HG03196 (cell line): ENCODE data around the gene KCNQ1.

Source experiments
- ATAC-seq: cut with Tn5 transposase; IDR thresholded peaks from one replicate; pipeline ENCODE4 v1.9.1; 2021; ENCODE audit not compliant: unreplicated experiment

KCNQ1 gene

DNA sequence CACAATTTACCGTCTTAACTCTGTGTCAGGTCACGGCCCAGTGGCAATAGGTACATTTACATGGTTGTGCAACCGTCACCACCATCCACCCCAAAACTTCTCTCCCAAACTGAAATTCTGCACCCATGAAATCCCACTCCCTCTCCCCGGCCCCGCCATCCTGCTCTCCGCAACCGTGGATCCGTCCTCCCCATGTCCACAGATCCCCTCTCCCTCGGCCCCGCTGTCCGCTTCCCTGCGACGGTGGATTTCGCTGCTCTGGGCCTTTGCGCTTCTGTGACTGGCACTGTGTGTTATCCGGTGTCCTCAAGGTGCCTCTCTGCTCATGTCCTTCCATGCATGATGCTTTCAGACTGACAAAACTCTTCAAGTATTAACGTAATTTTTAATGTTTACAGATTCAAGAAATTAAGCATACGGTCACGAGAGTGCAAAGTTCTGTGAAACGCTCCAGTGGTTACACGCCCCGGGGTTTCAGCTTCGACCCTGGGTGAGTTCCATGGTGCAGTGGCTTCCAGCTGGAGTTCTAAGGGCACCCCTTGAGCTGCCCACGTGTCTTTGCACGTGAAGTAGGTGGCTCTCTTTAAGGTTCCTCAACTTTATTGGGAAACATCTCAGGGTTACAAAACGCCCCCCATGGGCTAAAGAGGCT, 76.4 kb downstream of the KCNQ1 start:
- no peak for ATAC-seq

DNA sequence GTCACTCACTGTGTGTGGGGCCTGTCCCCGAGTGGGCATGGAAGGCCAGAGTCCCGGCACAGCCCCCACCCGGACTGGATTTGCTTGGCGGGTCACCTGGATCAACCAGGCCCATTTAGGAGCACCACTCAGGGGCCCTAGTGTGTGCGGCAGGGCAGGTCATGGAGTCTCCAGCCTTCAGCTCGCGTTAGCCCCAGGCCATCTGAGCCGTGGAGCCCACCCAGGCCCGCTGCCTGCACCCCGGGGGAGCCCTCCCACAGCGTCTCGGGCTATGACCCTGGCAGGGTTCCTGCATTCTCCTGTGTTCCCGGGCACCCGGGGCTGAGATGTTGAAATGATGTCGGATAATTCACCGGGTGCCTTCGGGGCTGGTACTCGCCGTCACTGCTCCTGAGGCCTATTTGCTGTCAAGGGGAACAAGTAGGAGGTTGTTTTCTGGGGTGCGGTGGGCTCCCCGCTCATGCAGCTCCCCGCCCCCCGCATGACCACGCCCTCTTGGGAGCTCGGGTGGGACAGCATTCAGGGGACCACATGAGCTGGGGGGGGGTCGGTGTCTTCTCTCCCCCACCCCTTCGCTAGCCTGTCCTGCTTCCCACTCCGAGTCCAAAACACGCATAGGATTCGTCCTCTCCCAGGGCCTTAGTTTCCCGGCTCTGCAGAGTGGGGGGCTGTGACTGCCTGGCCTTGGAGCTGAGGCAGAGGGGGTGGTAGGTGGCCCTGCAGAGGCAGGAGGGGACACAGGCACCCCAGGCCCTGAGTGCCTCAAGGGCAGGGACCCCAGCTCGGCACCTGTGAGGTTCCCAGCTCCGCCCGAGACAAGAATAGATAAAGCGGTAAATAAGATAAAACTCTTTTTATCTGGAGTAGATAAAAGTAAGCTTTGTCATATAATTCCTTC, 77.2 kb downstream of the KCNQ1 start:
- ATAC-seq: no peak

DNA sequence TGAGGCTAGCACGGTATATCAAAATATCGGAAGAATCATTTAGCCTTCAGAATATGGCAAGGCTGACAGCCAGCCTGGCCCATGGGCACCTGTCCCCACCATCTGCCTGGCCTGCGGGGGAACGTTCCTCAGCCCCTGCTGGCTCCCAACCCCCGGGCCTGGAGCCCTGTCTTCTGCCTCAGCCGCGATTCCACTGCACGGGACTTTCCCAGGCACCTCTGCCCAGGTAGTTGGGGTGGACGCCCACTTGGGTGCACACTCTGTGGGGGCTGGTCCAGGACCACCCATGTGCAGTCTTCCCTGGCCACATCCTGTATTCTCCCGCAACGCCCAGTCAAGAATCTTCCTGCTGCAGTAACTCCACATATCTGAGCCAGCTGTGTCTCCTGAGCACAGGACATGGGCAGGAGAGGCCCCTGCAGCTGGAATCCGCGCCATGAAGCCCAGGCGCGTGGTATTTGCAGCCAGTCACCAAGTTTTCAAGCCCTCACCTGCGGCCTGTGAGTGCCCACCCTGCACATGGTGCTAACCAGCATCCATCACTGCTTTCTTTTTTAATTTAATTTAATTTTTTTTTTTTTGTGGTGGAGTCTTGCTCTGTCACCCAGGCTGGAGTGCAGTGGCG, 77.9 kb downstream of the KCNQ1 start:
- ATAC-seq: no peak

DNA sequence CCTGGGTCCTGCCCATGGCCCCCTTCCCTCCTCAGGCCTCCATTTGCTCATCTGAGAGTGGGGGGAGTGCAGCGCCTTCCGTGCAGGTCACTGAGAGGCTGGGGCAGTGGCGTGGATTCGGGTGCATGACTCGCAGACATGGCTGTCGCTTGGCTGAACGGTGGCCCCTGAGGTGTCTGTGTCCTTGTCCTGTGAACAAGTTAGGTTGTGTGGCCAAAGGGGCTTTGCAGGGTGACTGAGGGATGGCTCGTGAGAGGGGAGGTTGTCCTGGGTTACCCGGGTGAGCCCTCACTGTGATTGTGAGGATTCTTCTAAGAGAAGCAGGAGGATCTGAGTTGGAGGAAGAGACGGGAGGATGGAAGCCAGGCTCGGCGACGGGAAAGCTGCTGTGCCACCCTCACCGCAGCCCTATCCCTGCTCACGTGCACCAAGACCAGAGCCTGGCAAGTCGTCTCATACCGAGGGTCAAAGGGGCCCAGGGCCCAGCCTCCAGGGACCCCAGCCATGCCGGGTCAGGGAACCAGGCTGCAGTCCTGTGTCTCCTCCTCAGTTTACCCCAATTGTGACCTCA, 79.1 kb downstream of the KCNQ1 start:
- ATAC-seq: no peak

DNA sequence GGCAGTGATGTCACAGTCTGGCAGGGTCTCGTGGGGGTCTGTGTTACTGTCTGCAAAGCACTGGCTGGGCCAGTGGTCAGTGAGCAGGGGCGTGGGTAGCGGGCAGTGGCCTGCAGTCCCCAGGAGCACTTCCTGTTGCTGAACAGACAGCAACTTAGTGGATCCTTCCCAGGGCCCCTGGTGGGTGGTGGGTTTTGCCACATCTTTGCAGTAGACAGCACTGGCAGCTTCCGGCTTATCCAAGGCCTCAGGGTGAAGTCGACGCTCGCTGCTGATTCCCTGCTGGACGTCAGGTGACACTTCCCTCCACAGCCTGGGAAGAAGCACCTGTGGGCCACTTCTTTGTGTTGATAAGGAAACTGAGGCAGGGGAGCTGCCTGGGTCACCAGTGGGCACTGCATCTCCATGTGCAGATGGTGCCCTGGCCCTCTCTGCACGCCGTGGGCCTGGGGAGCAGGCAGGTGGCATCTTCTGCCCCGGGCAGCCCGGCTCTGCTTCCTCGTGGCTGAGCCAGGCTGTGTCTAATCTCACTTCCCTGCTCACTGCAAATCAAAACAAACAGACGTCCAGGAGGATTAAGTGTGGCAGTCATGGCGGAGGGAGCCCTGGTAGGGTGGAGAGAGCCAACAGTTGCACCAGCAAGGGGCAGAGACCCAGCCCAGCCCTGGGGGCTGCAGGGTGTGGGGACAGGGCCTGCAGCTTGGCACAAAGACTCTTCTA, 79.8 kb downstream of the KCNQ1 start:
- ATAC-seq: no peak

DNA sequence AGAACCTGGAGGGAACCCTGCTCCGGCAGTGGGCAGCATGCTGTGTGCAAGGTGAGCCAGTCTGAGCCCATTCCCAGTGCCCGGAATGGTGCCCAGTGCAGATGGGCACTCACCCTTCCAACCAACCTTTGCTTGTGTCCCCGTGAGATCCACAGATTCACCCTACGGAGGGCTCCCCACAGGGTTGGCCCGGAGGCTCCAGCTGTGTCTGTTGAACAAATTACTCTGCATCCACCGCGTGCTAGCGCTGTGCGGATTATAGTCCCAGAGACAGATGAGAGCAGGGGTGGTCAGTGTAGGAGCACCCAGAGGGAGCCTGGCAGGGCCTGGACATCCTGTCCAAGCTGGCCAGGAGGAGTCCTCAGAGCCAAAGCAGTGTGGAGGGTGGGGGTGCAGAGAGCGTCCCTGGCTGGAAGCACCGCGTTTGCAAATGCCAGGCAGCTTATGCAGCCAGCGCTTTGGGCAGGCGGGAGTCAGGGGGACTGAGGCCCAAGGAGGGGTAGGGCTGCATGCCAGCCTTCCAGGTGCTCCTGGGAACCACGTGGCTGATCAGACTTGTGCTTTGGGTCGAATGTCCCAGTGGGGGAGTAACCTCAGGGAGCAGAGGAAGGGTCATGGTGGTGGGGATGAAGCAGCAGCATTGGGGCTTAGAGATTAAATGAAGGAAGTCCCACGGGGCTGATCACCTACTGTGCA, 80.5 kb downstream of the KCNQ1 start:
- no peak for ATAC-seq

DNA sequence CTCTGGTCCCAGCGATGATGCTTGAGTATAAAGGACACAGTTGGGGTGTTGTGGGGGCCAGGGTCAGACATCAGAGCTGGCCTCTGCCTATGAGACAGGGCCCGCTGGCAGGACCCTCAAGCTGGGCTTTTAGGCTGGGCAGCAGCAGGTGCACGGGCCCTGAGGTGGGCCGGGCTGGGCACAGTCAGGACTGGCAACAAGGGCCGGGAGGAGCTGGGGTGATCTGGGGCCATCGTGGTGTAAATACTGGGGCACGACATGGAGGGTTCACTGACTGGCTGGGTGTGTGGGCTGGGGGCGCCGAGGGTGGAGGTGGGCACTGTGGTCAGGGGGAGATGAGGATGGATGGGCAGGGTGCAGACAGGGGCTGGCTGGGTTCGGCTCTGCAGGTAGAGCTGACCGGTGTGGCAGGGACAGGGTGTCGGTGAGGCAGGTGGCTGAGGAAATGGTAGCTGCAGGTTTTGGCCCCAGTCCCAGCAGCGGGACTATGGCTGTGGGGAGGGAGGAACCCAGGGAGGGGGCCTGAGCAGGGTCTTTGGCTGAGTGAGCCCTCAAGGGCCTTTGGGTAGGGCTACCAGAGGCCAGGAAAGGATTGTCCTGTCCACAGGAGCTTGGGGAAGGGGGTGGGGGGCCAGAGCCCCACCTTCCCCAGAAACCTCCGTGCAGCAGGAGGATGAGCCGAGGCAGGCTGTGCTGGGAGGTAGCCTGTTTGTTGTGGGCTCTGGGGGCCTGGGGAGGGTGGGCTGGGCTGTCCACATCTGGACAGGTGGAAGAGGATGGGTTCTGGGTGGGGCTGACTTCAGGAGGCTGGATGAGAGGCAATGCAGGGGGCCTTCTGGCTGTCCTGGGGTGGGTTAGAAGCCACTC, 81.4 kb downstream of the KCNQ1 start:
- ATAC-seq: no peak

DNA sequence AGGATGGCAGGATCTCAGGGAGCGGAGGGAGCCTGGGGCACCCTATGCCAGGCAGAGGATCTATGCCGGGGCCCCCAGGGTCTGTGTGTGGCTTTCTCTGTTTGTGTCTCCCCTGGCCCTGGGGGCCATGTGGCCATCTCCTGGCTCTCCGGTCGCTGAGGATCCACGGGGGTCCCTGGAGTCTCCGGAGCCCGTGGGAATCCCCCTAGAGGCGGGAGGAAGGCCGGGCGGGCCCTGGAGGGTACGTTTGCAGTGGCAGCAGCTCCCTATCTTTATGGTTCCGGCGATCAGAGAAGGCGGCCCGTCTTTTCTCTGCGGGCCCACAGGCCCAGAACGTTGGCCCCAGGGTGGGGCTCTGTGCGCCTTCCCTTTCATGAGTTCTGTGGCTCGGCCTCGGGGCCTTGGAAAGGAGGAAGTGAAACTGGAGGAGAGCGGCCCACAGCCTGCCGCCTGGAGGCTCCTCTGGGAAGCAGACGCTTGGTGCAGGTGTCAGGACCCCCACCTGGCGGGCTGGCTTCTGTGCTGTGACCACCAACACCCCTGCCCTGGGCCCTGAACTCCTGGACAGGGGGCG, 82.1 kb downstream of the KCNQ1 start:
- ATAC-seq: no peak

DNA sequence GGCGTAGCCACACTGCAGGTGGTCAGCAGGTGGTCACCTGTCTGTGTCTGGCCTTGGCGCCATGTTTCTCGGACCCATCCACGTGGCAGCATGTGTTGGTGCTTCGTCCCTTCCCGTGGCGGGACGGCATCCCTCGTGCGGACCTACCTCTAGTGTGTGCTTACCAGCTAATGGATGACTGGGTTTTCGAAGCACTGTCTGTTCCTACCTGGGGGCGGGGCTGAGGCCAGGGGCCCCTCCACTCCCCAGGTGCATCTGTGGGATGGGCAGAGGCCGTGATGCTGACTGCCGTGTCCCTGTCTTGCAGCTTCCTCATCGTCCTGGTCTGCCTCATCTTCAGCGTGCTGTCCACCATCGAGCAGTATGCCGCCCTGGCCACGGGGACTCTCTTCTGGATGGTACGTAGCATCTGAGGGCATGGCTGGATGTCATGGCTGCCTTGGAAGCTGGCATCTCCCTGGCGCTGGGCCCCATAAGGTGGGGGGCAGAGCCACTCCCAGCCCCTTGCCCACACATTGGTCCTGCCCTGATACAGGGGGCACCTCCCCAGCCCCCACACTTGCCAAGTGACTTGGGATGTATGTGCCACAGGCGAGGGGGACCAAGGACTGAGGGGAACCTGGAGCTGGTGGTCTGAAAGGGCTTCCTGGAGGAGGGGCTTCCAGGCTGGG, 82.9 kb downstream of the KCNQ1 start:
- no peak for ATAC-seq

DNA sequence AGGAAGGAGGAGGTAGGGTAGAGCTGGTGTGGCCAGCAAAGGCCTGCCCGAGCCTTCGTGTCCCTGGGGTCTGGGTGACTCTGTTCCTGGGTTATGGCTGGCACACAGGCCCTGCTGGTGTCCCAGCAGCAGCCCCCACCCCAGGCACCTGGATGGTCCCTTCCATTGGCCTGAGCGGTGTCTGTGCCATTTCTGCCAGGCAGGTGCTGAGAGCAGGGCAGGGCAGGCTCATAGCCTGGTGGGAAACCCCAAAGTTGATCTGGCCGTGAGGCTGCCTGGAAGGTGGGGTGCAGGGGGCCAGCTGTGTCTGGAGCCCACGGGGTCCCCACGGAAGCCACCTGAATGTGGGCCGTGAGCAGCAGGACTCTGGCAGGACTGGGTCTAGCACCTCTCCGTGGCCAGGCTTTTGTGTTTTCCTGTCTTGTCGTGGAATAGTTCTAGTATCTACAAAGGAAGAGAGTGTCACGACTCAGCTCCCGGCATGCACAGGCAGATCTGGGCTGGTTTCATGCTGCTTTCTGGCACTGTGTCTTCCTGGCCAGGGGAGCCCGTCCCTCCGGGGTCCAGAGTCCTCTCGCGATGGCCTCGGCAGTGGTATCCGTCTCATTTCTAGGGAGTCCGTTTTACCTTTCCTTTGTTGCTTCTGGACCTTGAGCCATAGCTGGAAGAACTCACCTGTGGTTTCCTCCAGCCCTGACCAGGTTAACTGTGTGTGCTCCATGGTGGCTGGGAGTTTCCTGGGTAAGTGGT, 83.7 kb downstream of the KCNQ1 start:
- ATAC-seq: no peak

DNA sequence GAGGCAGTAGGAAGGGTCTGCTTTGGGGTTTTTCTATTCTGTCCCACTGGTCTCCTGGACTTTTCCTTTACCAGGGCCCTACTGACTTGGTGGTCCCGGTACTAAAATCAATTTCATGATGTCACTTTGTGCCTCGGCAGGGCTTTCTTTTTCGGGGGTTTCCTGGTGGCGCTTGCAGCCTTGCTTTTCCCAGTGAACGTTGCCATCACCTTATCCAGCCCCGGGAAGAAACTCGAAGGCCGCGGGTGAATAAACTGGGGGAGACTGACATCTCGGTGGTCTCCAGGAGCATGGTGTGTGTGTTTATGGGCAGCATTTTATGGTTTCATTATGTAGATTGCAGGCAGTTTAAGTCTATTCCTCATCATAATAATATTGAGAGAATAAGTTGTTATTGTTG, 84.4 kb downstream of the KCNQ1 start:
- no peak for ATAC-seq

DNA sequence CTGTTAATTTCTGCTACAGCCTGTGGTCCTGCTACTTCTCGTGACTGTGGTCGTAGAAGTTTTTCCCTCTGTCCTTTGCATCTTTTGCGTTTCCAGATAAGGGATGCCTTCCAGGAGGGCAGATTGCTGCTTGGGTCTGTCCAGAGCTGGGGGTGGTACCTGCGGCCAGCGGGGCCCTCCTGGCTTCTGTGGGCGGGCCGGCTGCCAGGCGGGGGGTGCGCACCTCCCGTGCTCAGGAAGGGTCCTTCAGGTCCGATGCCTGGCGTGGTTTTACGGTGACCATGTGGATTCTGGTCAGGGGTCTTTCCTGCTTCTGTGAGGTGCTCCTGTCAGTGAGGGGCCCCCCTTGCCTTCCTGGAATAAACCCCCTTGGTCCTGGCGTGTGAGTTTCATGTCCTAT, 84.8 kb downstream of the KCNQ1 start:
- no peak for ATAC-seq

DNA sequence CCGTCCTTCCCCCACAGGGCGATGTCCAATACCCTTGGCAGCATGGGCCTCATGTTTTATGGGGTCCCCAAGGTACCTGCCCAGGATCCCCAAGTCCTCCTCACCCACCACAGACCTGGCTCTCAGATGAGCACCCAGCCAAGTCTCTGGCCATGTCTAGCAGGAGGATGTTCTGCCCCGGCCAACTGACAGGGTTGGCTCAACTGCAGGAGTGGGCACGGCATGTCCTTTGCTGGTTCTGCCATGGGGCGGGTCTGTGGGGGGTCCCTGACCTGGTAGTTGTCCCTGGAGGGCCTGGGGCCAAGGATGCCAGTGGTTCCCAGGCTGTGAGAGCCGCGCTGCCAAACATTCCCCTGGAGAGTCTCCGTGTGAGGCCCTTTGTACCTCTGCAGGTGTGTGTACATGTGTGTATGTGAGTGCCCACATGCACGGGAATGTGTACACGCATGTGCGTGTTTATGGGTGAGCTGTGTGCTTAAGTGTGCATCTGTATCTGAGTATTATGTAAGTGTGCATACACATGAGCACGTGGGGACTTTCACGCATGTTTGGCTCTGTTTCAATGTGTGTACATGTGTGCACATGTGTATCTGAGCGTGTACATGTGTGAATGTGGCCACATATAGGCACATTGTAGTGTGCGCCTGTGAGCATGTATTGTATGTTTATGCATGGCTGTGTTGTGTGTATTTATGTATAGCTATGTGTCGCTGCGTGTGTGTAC, 85.5 kb downstream of the KCNQ1 start:
- no peak for ATAC-seq

DNA sequence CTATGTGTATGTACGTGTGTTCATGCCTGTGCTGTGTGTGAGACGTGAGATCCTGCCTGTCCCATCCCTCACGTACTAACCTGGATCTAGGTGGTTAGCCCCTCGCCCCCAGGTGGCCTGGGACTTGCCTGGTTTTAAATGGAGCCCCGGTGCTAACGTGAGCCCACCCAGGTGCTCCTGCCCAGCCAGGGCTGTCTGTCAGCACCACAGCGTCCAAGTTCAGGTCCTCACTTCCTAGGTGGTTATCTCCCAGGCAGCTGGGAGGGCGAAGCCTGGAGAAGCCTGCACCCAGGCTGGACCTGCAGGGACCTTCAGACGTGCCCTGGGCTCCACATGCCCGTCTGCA, 86.0 kb downstream of the KCNQ1 start:
- no peak for ATAC-seq

DNA sequence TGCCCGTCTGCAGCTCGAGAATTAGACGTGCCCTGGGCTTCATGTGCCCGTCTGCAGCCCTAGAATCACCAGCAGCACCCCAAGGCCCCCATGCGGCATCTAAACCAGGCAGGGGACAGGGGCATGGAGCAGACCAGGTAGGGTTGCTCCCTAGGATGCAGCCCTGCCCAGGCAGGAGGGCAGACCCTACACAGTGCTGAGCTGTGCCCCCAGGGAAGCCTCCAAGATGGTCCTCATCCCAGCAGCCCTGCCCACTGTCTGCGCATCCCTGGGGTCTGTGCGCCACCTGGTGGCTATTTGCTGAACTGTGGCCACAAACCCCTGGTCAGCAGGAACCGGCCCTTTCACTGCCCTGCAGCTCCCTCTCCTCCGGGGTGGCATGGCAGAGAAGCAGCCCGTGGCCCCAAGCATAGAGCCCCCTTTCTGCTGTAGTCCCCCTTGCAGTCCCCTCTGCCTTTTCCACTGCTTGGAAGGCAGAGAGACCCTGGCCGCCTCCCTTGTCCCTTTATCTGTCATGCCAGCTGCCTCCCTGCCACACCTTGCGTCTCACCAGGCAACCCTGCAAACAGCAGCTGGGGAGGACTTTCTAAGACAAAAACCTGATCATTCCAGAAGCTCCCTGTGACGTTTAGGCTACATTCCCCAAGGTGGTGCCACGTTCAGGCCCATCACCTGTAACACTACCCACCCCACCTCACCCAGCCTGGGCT, 86.6 kb downstream of the KCNQ1 start:
- ATAC-seq: no peak

DNA sequence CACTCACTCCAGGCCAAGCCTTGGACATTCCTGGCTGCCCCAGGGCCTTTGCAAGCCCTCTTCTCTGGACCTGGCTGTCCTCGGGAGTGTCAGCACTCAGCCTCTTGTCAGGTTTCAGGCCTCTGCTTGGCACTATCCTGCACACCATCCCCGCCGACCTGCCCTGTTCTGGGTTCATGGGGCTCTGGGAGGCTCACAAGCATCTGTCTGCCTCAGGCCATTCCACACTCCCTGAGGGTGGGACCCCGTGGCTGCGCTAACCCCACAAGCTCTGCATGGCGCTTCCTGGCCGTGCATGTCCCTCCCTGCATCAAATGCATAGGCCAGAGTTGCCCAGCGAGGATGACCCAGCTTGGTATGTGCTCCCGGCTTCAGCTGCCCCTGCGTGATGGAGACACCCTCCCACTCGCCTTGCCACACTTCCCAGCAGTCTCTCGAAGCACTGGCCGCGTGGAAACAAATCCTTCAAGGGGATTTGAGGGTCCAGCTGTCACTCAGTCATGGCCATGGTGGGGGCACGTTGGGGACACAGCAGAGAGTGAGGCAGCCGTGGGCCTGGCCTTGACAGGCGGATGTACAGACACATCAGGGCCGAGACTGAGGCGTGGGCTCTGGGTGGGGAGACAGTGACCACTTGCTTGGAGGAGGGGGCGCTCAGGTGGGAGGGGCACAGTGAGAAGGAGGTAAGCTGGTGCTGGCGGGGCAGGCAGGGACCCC, 87.3 kb downstream of the KCNQ1 start:
- ATAC-seq: no peak
